ENCODE measurements around the gene MAPKAP1. TPM values are rescaled to one million over a fixed set of nuclear protein-coding genes. Genes with fewer than 3 reads are reported as not detected.

The MAPKAP1 gene
- total and polyA plus RNA-seq, 8 donors = 32.7 to 212 (median 78.2) TPM

DNA sequence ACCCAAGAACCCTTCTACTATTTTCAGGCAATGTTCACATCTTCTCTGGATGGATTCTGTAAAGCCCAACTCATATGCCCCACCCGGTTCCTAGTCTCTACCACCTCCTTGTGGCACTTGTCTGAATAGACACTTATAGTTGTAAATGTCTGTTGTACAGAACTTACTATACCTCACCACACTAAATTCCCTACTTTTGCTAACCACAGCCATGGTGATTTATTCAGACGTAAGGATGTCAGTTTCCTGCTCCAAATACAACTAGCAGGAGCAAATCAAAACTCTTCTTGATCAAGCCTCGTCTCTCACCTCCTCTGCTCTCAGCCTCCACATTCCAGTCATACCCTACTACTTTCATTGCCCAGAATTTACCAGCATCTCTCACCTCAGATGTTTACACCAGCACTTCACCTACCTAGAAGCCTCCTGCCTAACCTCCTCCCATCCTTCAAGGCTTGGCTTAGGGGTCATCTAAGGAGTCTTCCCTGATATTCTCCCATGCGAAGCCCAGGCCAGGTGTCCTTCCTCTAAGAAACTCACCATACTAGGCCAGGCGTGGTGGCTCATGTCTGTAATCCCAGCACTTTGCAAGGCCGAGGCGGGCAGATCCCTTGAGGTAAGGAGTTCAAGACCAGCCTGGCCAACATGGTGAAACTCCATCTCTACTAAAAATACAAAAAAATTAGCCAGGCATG, 75.5 kb downstream of the MAPKAP1 start:
- peak in 1 of 2 donors; percentile 66 for DNase-seq
- Histone ChIP-seq H3K27ac (no peak overlapping the region), H3K36me3 (no peaks in the 10 kb centered on the region), H3K9me3 (no peaks in the 10 kb centered on the region), H3K4me1 (peaks cover 24 to 64% (median 43%) of the 10 kb centered on the region in 4 donors), H3K27me3 (no peaks in the 10 kb centered on the region), H3K4me3 (no peak overlapping the region)
- intact Hi-C loops (cut with DNase I; ENCODE audit: low total_unique reads) = no loop called here
- 73 to 86% (median 76%) methylated on average over 7 of the region's 7 CpGs for WGBS, 5 donors
- TF ChIP-seq POLR2AphosphoS5 (IDR thresholded peaks at IDR 0.05) (no peak), EP300 (IDR thresholded peaks at IDR 0.05) (no peak), POLR2A (IDR thresholded peaks at IDR 0.05) (no peak)
- TF ChIP-seq, protein P1, sequence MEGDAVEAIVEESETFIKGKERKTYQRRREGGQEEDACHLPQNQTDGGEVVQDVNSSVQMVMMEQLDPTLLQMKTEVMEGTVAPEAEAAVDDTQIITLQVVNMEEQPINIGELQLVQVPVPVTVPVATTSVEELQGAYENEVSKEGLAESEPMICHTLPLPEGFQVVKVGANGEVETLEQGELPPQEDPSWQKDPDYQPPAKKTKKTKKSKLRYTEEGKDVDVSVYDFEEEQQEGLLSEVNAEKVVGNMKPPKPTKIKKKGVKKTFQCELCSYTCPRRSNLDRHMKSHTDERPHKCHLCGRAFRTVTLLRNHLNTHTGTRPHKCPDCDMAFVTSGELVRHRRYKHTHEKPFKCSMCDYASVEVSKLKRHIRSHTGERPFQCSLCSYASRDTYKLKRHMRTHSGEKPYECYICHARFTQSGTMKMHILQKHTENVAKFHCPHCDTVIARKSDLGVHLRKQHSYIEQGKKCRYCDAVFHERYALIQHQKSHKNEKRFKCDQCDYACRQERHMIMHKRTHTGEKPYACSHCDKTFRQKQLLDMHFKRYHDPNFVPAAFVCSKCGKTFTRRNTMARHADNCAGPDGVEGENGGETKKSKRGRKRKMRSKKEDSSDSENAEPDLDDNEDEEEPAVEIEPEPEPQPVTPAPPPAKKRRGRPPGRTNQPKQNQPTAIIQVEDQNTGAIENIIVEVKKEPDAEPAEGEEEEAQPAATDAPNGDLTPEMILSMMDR (IDR thresholded peaks at IDR 0.05) = peak in 4 of 7 experiments; percentile 30 to 51 (median 43)

DNA sequence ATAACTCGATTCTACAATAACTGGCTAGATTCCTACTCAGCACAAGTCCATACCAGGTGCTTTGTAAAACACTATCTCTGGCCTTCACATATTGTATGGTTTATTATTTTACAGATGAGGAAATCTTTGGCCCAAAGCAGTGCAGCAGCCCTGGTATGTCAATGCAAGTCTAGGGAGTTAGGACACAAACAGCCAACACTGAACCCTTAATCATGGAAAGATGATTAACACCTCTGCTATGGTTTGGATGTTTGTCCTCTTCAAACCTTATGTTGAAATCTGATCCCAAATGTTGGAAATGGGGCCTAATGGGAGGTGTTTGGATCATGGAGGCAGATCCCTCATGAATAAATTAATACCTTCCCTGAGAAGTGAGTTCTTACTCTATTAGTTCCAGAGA, 76.6 kb downstream of the MAPKAP1 start:
- intact Hi-C loops (cut with DNase I; ENCODE audit: low total_unique reads) = no loop called here
- H3K4me1 ChIP-seq = peaks cover 24 to 65% (median 42%) of the 10 kb centered on the region in 4 donors
- no peaks in the 10 kb centered on the region for H3K36me3 ChIP-seq
- H3K27me3 ChIP-seq = no peaks in the 10 kb centered on the region
- H3K27ac ChIP-seq = no peak overlapping the region
- no peak overlapping the region for H3K4me3 ChIP-seq
- no peak for TF ChIP-seq EP300 (IDR thresholded peaks at IDR 0.05)
- TF ChIP-seq POLR2A (IDR thresholded peaks at IDR 0.05) = no peak
- no peak for TF ChIP-seq POLR2AphosphoS5 (IDR thresholded peaks at IDR 0.05)
- TF ChIP-seq, protein P1 (IDR thresholded peaks at IDR 0.05) = no peak
- 92 to 100% (median 96%) methylated on average over 1 of the region's 1 CpG for WGBS, 5 donors
- no peak for DNase-seq
- no peaks in the 10 kb centered on the region for H3K9me3 ChIP-seq

DNA sequence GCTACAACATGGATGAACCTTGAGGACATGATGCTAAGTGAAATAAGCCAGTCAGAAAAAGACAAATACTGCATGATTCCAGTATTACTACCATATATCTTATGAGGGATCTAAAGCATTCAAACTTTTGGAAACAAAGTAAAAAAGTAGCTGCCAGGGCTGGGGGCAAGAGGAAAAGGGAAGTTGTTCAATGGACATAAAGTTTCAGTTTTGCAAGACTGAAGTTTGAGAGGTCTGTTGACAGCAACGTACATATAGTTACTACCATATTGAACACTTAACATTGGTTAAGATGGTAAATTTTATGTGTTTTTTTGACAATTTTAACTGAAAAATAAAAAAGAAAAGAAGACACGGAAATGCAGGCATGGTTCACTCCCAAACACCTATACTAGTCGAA, 77.6 kb downstream of the MAPKAP1 start:
- Histone ChIP-seq H3K4me3 (no peak overlapping the region), H3K9me3 (no peaks in the 10 kb centered on the region), H3K36me3 (no peaks in the 10 kb centered on the region), H3K27me3 (no peaks in the 10 kb centered on the region), H3K27ac (peak overlapping the region in 1 of 5 donors; percentile 8), H3K4me1 (peaks cover 24 to 58% (median 36%) of the 10 kb centered on the region in 4 donors)
- WGBS, 5 donors = 86 to 94% (median 90%) methylated on average over 3 of the region's 3 CpGs
- DNase-seq = no peak
- intact Hi-C loops (cut with DNase I; ENCODE audit: low total_unique reads) = no loop called here
- TF ChIP-seq POLR2AphosphoS5 (IDR thresholded peaks at IDR 0.05) (no peak), EP300 (IDR thresholded peaks at IDR 0.05) (no peak), POLR2A (IDR thresholded peaks at IDR 0.05) (no peak)
- TF ChIP-seq, protein P1 (IDR thresholded peaks at IDR 0.05) = no peak

DNA sequence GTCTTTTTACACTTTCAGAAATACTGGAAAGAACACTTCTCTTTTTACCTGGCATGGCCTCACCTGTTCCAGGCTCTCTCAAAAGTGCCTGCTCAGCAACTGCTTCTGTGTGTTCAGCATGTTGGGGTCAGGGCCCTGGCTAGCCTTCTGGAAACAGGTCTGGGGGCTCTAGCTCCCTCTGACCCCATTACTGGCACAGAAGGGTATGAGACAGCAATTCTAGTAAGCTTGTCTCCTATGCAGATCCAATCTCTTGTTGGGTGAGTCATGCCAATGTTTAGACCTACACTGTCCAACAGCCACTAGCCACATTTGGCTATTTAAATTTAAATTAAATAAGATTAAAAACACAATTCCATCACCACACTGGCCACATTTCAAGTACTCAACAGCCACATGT, 80.8 kb downstream of the MAPKAP1 start:
- TF ChIP-seq EP300 (IDR thresholded peaks at IDR 0.05) (no peak), POLR2A (IDR thresholded peaks at IDR 0.05) (no peak), POLR2AphosphoS5 (IDR thresholded peaks at IDR 0.05) (no peak)
- TF ChIP-seq, protein P1 (IDR thresholded peaks at IDR 0.05) = no peak
- H3K27ac ChIP-seq = no peak overlapping the region
- DNase-seq = no peak
- H3K9me3 ChIP-seq = no peaks in the 10 kb centered on the region
- intact Hi-C loops (cut with DNase I; ENCODE audit: low total_unique reads) = no loop called here
- H3K36me3 ChIP-seq = no peaks in the 10 kb centered on the region
- no peaks in the 10 kb centered on the region for H3K27me3 ChIP-seq
- H3K4me1 ChIP-seq = peaks cover 0 to 26% (median 6%) of the 10 kb centered on the region in 4 donors
- H3K4me3 ChIP-seq = no peak overlapping the region

Measured in stomach (tissue), 9 donors.